ENCODE results near the gene IGFBP2.

IGFBP2 gene

GRCh38 chr2:216652566-216652965 lies 19.3 kb downstream of the IGFBP2 start:
- Histone ChIP-seq H3K27me3 (replicated peaks; ENCODE audit: control insufficient read depth, insufficient read depth, low read length) (no peaks in the 10 kb centered on the region; the same call in none of the 2 replicates), H3K36me3 (ENCODE audit: control insufficient read depth, insufficient read depth, low read length) (no peaks in the 10 kb centered on the region), H3K4me3 (replicated peaks; ENCODE audit: low read depth, low read length) (no peak overlapping the region)
- no peak for TF ChIP-seq CTCF (IDR thresholded peaks at IDR 0.05; ENCODE audit: insufficient read depth, low read length, poor library complexity, severe bottlenecking)
- no peak for DNase-seq (ENCODE audit: extremely low read depth, insufficient read length)

DNA sequence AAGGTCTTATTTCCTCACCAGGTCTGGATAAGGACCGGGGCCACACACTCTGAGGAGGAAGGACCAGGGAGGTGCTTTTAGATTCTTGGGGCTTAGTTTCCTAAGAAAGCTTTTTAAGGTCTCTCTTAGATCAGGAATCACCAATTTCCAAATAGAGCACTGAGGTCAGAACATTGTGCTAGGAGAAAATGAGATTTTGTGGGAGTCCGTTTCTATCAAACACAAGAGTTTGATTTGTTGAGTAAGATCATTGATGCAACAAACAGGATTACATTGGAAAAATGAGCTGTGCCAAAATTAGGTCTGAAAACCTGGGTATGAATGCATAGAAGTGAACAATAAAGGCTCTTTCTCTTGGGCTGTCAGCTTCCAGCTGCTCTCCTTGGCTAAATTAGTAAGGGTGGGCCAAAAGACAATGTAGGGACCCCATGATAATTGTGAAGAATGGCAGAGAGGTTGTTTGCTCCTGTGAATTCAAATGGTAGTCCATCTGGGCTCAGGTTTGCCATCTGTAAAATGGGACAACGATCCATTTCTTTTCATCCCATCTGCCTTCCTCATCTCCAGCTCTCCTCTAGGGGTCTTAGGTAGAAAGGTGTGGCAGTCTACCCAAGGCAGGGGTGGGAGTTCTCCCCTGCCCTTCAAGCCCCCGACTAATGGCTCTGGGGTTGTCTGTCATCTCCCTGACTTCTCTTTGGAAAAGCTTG lies 20.0 kb downstream of the IGFBP2 start:
- Histone ChIP-seq H3K27me3 (replicated peaks; ENCODE audit: control insufficient read depth, insufficient read depth, low read length) (no peaks in the 10 kb centered on the region; the same call in none of the 2 replicates), H3K4me3 (replicated peaks; ENCODE audit: low read depth, low read length) (no peak overlapping the region), H3K36me3 (ENCODE audit: control insufficient read depth, insufficient read depth, low read length) (no peaks in the 10 kb centered on the region)
- no peak for TF ChIP-seq CTCF (IDR thresholded peaks at IDR 0.05; ENCODE audit: insufficient read depth, low read length, poor library complexity, severe bottlenecking)
- no peak for DNase-seq (ENCODE audit: extremely low read depth, insufficient read length)

DNA sequence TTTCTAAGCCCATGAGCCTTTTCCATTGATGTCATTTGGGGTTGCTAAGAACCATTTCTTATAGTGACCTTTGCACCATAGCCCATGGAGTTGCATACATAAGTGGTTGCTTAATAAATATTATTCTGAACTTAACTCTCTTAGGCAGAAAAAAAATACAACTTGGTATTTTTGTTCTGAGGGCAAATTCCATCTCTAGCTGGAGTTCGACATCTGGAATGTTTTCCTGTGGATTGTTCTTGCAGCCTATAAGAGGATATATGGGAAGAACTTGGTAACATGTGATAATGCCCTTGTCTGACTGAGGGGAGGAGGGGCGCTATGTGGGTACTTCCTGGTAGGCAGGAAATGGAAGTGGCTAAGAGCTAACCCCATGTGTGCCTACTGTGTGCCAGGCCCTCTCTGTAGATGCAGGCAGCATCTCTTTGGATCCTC lies 20.7 kb downstream of the IGFBP2 start:
- H3K4me3 ChIP-seq (replicated peaks; ENCODE audit: low read depth, low read length), result no peak overlapping the region
- no peaks in the 10 kb centered on the region; the same call in none of the 2 replicates for H3K27me3 ChIP-seq (replicated peaks; ENCODE audit: control insufficient read depth, insufficient read depth, low read length)
- TF ChIP-seq CTCF (IDR thresholded peaks at IDR 0.05; ENCODE audit: insufficient read depth, low read length, poor library complexity, severe bottlenecking), result no peak
- DNase-seq (ENCODE audit: extremely low read depth, insufficient read length), result no peak
- no peaks in the 10 kb centered on the region for H3K36me3 ChIP-seq (ENCODE audit: control insufficient read depth, insufficient read depth, low read length)

DNA sequence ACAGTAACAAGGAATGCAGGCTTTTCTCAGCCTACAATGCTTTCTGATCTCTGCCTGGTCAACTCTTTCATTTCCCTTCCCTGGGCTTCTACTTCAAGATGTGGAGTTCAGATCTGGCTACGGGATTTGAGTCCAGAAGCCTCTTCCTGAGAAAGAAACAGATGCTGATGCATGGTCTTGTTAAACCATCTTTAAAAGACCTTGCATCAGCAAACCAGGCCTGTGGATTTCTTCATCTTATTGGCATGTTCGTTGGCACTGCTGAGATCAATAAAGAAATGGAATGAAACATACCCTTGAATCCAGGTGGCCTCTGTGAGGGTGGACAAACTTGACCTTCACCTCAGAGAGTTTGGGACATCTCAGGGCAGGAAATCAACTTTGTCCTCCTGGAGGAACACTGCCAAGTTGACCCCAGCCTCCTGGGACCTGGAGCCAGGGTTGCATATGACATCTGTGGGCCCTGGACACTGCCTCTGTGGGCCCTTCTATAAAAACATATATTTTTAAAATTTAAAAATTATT lies 21.4 kb downstream of the IGFBP2 start:
- Histone ChIP-seq H3K27me3 (replicated peaks; ENCODE audit: control insufficient read depth, insufficient read depth, low read length) (no peaks in the 10 kb centered on the region; the same call in none of the 2 replicates), H3K4me3 (replicated peaks; ENCODE audit: low read depth, low read length) (no peak overlapping the region), H3K36me3 (ENCODE audit: control insufficient read depth, insufficient read depth, low read length) (no peaks in the 10 kb centered on the region)
- no peak for DNase-seq (ENCODE audit: extremely low read depth, insufficient read length)
- no peak for TF ChIP-seq CTCF (IDR thresholded peaks at IDR 0.05; ENCODE audit: insufficient read depth, low read length, poor library complexity, severe bottlenecking)

DNA sequence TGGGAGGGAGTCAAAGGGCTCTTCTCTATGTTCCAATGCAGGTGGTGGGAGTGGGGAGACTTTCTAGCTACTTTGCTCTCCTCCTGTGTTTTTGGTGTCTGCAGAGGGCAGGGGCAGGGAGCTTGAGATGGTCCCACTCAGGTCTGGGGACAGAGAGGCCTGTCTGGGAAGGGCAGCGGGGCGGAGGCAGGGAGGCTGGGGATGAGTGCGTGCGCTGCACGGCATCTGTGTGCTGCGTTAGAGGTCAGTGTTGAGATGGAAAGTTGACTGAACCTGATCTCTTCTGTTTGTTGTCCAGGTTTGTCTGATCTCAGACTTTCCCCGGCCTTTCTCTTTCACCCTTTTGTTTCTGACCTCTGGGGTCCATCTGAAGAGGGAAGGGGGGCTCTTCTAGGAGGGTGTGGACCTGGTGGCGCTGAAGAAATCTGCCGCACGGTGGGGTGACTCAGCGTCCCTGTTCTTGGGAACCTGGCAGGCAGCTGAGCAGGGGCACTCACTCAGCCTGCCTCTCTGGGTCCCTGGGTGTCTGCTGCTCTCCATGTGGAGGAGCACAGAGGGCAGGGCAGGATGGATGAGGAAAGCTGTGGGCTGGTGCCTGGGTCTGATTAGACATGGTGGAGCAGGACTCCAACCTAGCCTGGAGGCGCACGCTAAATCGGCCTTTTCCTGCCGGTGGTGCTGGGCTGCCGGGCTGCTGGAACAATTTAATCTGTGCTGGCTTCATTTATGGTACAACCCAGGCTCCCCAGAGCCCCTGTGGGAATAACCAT lies 24.1 kb downstream of the IGFBP2 start:
- Histone ChIP-seq H3K36me3 (ENCODE audit: control insufficient read depth, insufficient read depth, low read length) (no peaks in the 10 kb centered on the region), H3K4me3 (replicated peaks; ENCODE audit: low read depth, low read length) (no peak overlapping the region), H3K27me3 (replicated peaks; ENCODE audit: control insufficient read depth, insufficient read depth, low read length) (no peaks in the 10 kb centered on the region; the same call in none of the 2 replicates)
- no peak for TF ChIP-seq CTCF (IDR thresholded peaks at IDR 0.05; ENCODE audit: insufficient read depth, low read length, poor library complexity, severe bottlenecking)
- DNase-seq (ENCODE audit: extremely low read depth, insufficient read length), result no peak

Measured in GM06990 (cell line).